Measurements from ENCODE around the gene ZFP14. TPM values are rescaled to one million over a fixed set of nuclear protein-coding genes. Genes with fewer than 3 reads are reported as not detected.
A peak's percentile ranks its signal among the peaks of the same experiment; 100 is the strongest.

The ZFP14 gene
- polyA plus RNA-seq, 1 experiment = 0.87 TPM

GRCh38 chr19:36401475-36401874, 22.5 kb upstream of the ZFP14 start:
- TF ChIP-seq, protein P1, sequence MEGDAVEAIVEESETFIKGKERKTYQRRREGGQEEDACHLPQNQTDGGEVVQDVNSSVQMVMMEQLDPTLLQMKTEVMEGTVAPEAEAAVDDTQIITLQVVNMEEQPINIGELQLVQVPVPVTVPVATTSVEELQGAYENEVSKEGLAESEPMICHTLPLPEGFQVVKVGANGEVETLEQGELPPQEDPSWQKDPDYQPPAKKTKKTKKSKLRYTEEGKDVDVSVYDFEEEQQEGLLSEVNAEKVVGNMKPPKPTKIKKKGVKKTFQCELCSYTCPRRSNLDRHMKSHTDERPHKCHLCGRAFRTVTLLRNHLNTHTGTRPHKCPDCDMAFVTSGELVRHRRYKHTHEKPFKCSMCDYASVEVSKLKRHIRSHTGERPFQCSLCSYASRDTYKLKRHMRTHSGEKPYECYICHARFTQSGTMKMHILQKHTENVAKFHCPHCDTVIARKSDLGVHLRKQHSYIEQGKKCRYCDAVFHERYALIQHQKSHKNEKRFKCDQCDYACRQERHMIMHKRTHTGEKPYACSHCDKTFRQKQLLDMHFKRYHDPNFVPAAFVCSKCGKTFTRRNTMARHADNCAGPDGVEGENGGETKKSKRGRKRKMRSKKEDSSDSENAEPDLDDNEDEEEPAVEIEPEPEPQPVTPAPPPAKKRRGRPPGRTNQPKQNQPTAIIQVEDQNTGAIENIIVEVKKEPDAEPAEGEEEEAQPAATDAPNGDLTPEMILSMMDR (IDR thresholded peaks at IDR 0.05; ENCODE audit: insufficient read depth, low read depth, low read length) = no peak
- no peak overlapping the region for H3K4me3 ChIP-seq (ENCODE audit: low read depth, low read length)
- DNase-seq (ENCODE audit: low read depth) = no peak
- ChIA-PET POLR2A (no interaction called here), CTCF (no interaction called here)
- H3K27me3 ChIP-seq (ENCODE audit: control insufficient read depth, insufficient read depth, low read length) = no peaks in the 10 kb centered on the region
- peaks cover 6% of the 10 kb centered on the region for H3K36me3 ChIP-seq (ENCODE audit: control insufficient read depth, insufficient read depth, low read length)

GRCh38 chr19:36398571-36398970, 19.6 kb upstream of the ZFP14 start:
- ChIA-PET POLR2A (no interaction called here), CTCF (no interaction called here)
- Histone ChIP-seq H3K4me3 (ENCODE audit: low read depth, low read length) (no peak overlapping the region), H3K36me3 (ENCODE audit: control insufficient read depth, insufficient read depth, low read length) (peaks cover 7% of the 10 kb centered on the region), H3K27me3 (ENCODE audit: control insufficient read depth, insufficient read depth, low read length) (no peaks in the 10 kb centered on the region)
- TF ChIP-seq, protein P1 (IDR thresholded peaks at IDR 0.05; ENCODE audit: insufficient read depth, low read depth, low read length) = no peak
- no peak for DNase-seq (ENCODE audit: low read depth)

DNA sequence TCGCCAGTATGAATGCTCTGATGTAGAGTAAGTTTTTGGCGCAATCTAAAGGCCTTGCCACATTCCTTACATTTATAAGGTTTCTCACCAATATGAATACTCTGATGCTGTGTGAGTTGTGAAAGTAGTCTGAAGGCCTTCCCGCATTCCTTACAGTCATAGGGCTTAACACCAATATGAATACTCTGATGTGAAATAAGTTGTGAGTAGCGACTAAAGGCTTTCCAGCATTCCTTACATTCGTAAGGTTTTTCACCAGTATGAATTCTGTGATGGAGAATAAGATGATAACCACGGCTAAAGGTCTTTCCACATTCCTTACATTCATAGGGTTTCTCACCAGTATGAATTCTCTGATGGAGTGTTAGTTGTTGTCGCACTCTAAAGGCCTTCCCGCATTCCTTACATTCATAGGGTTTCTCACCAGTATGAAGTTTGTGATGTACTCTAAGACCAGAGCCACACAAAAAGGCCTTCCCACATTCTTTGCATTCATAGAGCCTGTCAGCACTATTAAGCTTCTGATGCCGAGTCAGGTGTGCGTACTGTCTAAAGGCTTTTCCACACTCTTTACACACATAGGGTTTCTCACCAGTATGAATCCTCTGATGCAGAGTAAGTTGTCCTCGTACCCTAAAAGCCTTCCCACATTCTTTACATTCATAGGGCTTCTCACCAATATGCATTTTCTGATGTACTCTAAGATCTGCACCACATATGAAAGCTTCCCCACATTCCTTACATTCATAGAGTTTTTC, 14.1 kb upstream of the ZFP14 start:
- H3K36me3 ChIP-seq (ENCODE audit: control insufficient read depth, insufficient read depth, low read length) = peaks cover 8% of the 10 kb centered on the region
- ChIA-PET POLR2A (no interaction called here), CTCF (no interaction called here)

GRCh38 chr19:36379510-36379819, 464 bp upstream of the ZFP14 start:
- DNase-seq (ENCODE audit: low read depth) = no peak
- ChIA-PET CTCF (interaction anchor here (1.4 kb wide), 1 partner anchor 28 kb away, joined by 3 read pairs; no protein-coding TSS in a partner anchor), POLR2A (no interaction called here)
- H3K27me3 ChIP-seq (ENCODE audit: control insufficient read depth, insufficient read depth, low read length) = no peaks in the 10 kb centered on the region
- H3K36me3 ChIP-seq (ENCODE audit: control insufficient read depth, insufficient read depth, low read length) = no peaks in the 10 kb centered on the region
- peak overlapping the region; percentile 65 for H3K4me3 ChIP-seq (ENCODE audit: low read depth, low read length)
- TF ChIP-seq, protein P1 (IDR thresholded peaks at IDR 0.05; ENCODE audit: insufficient read depth, low read depth, low read length) = no peak

More for the DNA sequence above, 14.1 kb upstream of the ZFP14 start:
- Histone ChIP-seq H3K4me3 (ENCODE audit: low read depth, low read length) (no peak overlapping the region), H3K27me3 (ENCODE audit: control insufficient read depth, insufficient read depth, low read length) (no peaks in the 10 kb centered on the region)
- TF ChIP-seq, protein P1 (IDR thresholded peaks at IDR 0.05; ENCODE audit: insufficient read depth, low read depth, low read length) = no peak
- no peak for DNase-seq (ENCODE audit: low read depth)

DNA sequence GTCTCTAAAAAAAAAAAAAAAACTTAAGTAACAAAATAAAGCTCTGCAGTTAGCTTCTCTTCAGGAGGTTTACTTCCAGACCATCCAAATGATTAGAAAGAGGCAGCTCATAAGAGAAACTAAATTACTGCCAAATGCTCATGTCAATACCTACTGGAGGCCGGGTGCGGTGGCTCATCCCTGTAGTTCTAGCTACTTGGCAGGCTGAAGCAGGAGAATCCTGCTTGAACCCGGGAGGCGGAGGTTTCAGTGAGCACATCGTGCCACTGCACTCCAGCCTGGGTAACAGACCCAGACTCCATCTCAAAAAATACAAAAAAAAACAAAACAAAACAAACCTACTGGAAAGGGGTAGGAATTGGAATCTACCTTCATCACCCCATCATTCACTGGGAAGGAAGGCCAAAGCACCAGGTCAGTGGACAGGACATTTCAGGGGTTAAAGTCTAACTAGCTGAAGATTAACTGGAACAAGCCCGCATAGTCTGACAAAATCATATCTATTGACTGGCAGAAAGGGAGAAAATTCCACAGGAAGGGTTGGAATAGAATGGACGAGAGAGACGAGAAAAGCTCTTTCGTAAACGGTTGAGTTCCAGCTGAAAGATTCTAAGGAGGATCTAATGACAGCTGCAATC, 1.3 kb downstream of the ZFP14 start:
- Histone ChIP-seq H3K4me3 (ENCODE audit: low read depth, low read length) (peak overlapping the region; percentile 65), H3K36me3 (ENCODE audit: control insufficient read depth, insufficient read depth, low read length) (no peaks in the 10 kb centered on the region), H3K27me3 (ENCODE audit: control insufficient read depth, insufficient read depth, low read length) (no peaks in the 10 kb centered on the region)
- no peak for DNase-seq (ENCODE audit: low read depth)
- TF ChIP-seq, protein P1 (IDR thresholded peaks at IDR 0.05; ENCODE audit: insufficient read depth, low read depth, low read length) = no peak
- ChIA-PET POLR2A (no interaction called here), CTCF (interaction anchor here (1.4 kb wide), 1 partner anchor 9 kb away, joined by 5 read pairs; no protein-coding TSS in a partner anchor)

Data from BJ (cell line).